Activated CD4-positive, alpha-beta T cell treated with anti-CD3 and anti-CD28 coated beads, Interleukin-2, amount 50 U/mL, for 48 hours (primary cell): ENCODE results near the gene SNX30.

Source experiments
- DNase-seq, 2 experiments: peaks; one replicate each; pipeline ENCODE4 v3.0.0-alpha.2; 2020

SNX30 gene

GRCh38 chr9:112785986-112786385 is 35.4 kb downstream of the SNX30 start:
- no peak for DNase-seq

DNA sequence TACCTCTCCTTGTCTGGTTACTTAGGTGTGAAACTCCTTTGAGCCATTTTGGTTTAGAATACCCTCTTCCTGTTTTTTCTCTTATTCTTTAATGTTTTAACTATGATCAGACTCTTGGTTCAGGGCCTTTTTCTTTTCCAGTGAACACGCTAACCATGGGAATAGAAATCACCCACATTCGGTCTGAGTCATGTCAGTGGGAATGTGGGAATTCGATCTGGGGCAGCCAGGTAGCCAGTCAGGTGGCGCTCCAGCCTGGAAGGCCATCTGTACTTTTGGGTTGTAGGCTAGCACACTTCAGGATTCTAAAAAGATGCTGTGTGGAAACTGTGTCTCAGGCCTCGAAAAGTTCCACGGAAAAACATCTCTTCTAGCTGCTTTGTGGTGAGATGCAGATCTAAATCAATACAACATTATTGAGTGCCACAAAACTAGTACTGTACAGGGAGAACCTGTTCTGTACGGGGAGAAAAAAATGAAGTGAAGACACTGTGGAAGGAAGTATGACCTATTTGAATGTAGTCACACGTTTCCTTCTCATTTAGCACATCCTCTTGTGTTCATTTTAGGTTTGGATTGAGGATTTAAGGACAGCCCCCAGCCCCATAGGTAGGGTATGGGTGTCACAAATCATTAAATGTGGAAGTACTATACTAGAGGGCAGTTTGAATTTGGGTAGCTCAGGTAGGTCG is 36.4 kb downstream of the SNX30 start:
- DNase-seq: no peak

- no peak for DNase-seq
Observed at GRCh38 chr9:112787978-112788377, 37.4 kb downstream of the SNX30 start.

DNA sequence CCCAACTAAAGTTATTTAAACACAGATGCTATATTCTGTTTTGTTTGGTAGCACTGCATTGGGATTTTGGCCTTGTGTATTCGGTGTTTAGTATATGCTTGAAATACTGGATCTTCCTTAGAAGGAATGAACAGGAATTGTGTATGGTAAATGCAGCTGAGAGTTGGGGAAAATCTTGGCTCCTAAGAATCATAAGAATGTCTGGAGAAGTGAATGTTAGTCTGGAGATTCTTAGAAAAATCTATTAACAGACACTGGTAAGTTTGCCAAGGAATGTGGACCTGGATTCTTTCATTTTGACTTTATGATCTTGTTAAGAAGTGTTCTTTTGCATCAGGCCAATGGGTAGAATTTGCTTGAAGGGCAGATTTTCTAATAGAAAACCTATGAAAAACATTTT is 38.9 kb downstream of the SNX30 start:
- no peak for DNase-seq

DNA sequence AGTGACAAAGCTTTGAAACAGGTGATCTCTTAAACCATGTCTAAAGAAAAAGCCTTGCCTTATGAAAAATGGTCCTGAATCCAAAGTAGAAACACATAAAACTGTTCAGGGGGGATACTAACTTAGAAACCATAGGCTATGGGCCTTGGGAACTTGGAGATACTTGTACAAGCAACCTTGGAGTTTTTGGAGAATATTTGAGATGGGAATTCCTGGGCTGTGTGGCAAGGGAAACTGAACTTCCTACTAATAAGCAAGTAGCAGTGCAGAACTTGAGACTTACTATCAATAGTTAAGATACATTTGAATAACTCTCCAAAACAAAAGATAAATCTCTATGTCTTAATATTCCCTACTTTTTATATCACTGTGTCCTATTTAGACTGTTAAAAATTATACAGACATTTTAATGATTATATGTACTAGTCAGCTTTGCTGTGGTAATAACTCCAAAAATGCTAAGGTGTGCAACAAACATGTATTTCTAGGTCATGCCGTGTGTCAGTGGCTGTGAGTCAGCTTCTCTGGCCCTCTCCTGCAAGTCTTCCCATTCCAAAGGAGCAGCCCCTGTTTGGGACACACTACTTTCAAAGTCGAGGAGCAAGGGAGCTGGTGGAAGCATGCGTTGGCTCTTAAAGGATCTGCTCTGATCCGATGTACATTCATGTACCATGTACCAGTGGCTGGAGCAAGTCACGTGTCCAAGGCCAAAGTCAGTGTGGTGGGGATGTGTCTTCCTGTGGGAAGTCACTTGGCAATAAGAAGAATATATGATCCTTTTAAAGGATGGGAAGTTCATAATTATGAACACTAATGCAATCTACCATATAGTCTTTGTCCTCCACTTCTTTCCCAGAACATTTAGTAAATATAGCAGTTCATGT is 39.6 kb downstream of the SNX30 start:
- no peak for DNase-seq

DNA sequence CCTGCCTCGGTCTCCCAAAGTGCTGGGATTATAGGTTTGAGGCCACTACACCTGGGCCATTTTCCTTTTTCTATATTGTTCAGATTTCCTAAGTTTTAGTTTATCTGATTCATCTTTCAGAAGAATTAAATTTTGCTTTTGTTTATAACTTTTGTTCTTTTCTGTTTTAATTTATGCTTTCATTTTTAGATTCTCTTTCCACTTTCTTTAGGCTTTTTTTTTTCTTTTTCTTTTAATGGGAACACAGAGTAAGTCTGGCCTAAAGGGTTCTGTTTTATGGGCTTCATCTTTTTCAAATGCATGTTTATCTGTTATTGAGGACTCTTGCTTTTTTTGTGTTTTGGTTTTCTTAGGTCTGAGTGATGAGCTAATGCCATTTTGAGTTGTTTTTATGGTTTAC is 42.1 kb downstream of the SNX30 start:
- no peak for DNase-seq

- peak; percentile 84 to 89 for DNase-seq
Observed at GRCh38 chr9:112793213-112793810, 42.8 kb downstream of the SNX30 start.

DNA sequence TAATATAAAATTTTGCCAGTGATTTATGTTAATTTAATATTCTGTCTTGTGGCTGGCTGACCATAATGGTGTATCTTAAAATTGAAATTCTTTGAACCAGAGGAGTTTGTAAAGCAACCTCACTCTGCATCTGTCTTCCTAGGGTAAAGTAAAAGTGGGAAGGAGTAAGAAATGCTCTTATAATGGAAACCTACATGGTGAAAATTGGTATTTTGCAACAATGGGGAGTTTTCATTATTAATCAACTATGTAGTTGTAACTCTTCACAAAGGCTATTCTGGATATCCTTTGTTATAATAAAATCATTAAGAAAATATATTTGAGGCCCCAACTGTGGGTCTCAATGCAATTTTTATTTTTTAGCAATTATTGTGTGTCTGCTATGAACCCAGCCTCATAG is 44.2 kb downstream of the SNX30 start:
- no peak for DNase-seq

GRCh38 chr9:112795921-112796320 is 45.4 kb downstream of the SNX30 start:
- no peak for DNase-seq

- no peak for DNase-seq
Observed at GRCh38 chr9:112796485-112796884, 45.9 kb downstream of the SNX30 start.

DNA sequence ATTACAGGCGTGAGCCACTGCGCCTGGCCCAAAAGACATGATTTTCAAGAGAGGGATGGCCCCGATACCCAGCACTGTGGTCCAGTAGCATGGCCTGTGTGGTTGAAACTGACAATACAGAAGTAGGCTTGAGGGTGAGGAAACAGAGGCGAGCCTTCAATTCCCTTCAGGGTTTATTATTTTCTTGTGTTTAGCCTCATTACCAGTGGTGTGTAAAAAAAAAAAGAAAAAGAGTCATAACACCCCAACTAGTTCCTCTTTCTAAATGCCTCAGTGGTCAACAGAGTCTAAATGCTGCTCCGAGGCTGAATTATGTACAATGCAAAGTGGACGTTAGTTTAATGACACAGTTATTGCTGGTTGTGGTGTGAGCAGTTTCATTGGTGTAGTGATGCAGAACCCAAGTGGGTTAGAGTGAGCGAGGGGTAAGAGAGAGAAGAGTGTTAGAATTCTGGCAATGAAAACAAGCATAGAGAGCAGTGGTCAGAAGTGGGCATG is 58.8 kb downstream of the SNX30 start:
- DNase-seq: no peak

- no peak for DNase-seq
Observed at GRCh38 chr9:112809906-112810305, 59.3 kb downstream of the SNX30 start.

DNA sequence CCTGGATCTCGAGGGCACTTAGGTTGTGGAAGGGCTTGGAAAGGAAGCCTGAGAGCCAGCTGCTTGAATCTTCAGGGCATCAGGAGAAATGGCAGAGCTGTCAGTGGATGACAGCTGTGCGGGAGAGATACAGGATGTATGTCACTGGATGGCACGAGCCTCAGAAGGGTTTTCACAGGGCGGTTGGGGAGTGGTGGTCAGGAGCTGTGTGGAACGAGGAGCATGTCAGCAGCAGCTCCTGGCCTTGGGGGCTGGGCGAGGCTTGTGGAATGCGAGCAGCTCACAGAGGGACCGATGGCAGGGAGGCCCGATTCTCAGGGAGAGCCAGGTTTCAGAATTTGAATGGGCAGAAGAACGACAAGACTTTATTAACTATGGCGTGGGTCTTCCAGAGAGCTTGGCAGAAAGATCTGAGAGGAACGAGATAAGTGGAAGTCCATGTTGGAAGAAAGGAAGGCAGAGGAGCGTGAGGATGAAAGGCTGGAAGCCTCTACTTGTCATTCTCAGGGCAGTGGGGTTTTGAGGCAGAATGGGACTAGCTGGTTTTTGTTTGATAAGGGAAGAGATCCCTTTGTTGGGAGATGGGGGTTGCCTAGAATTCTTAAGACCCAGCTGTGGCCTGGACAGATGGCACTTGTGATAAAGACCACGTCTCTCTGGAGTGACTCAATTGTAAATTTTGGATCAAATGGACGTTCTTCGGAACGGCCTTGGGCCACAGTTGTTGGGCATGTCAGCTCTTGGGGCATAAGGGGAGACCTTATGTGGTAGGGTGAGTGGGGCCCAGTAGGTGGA is 60.3 kb downstream of the SNX30 start:
- no peak for DNase-seq

- DNase-seq: no peak
Observed at GRCh38 chr9:112811518-112811917, 61.0 kb downstream of the SNX30 start.

- DNase-seq: no peak
Observed at GRCh38 chr9:112815868-112816267, 65.3 kb downstream of the SNX30 start.

DNA sequence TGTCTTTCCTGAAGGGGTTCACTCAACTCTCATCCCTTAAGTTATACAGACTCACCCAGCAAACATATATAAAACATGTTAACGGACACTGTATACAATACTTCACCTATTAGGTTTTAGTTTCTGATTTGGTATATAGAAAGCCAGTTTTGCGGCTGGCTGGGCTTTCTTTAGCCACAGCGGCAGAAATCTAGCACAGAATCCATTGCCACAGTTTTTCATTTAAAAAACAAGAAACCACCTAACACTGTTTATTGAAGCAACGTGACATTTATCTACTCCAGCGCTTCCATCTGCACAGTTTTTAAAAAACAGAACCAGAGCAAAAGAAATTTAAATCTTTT is 67.3 kb downstream of the SNX30 start:
- DNase-seq: no peak

DNA sequence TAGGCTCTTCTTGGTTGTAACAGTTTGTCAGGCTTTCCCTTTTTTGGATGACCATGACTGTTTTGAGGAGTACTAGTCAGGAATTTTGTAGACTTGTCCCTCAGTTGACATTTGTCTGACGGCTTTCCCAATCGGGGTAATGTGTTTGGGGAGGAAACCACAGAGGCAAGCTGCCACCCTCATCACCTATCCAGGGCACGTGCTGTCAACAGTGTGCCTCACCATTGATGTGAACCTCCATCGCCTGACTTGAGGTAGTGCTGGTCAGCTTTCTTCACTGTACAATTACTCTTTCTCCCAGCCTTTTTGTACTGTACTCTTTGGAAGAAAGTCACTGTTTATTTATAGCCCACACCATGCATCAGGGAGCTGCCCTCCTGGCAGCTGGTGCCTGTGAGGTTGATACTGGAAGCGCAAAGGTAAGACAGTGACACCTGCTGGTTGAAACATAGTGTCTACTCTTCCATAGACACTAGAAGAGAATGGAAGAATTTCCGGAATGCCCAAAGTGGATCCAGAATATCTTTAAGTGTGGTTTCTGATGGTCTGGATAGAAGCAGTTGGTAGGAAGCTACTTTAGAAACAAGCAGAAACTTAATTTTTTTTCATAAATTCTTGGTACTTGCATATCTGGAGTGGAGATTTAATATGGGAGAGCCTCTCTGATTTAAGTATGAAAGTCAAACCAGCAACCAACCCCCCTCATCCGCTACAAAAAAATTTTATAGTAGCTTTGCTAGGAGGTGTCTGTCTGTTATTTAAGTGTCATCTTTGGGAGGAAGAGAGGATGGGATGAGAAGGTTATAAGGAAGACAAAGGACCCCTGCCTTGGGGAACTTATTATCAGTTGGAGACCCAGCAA is 69.3 kb downstream of the SNX30 start:
- DNase-seq: no peak

GRCh38 chr9:112820881-112821280 is 70.3 kb downstream of the SNX30 start:
- DNase-seq: no peak

GRCh38 chr9:112822618-112823017 is 72.1 kb downstream of the SNX30 start:
- DNase-seq: no peak

DNA sequence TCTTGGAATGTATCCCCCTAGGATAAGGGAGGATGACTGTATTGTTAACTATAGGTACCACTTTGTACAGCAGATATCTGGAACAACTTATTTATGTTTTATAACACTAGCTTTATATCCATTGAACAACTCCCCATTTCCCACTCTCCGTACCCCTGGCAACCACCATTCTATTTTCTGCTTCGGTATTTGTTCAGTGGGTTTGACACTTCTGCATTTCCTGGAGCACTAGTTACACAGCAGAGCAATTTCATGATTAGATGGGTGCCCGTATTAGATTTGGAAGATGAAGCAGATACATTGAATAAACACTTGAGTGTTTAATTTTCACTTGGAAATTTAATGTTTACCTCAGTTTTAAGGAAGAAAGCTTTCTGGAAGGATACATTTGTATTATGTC is 72.7 kb downstream of the SNX30 start:
- no peak for DNase-seq

DNA sequence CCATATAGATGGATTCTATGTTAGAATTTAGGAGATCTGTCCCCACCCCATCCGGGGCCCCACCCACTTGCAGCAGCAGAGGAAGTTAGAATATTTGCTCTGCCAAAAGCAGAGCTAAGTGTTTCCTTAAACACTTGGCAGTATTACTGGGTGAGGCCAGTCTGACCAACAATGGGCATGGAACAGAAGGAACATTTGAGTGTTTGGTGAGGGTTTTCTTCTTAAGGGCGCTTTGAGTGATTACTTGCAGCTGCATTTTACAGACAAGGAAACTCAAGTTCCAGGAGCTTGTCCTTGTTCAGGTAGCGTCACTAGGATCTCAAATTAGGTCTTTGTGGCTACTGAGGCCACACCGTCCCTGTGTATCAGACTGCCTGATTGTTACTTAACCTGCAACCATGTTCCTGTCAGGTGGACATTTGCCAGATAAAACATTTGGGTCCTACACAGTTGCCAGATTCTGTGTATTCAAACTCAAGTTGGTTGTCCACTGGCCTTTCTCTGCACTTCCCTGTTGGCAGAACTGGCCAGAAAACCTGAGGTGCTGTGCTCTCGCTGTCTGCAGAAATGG is 80.8 kb downstream of the SNX30 start:
- DNase-seq: no peak

GRCh38 chr9:112831969-112832368 is 81.4 kb downstream of the SNX30 start:
- no peak for DNase-seq
